HepG2 (cell line): ENCODE measurements around the gene RNF126. TPM values are rescaled to one million over a fixed set of nuclear protein-coding genes. Genes with fewer than 3 reads are reported as not detected.

ENCODE experiments used
- BRCA1 ChIP-seq: sonication (generic); formaldehyde crosslinking; IDR thresholded peaks from 2 replicates; pipeline ENCODE4 v1.4.0; 2020; ENCODE audit warnings: missing genetic modification reagents
- ELF1 ChIP-seq: sonication (generic); formaldehyde crosslinking; IDR thresholded peaks from 2 replicates; pipeline ENCODE4 v1.4.0; 2020; ENCODE audit warnings: missing genetic modification reagents
- GABPB1 ChIP-seq: IDR thresholded peaks from 2 replicates; pipeline ENCODE4 v1.6.1; 2016; ENCODE audit warnings: mild to moderate bottlenecking, missing genetic modification reagents, moderate library complexity, missing compliant biosample characterization
- HES4 ChIP-seq: sonication (generic); formaldehyde crosslinking; IDR thresholded peaks from 2 replicates; pipeline ENCODE4 v1.9.0; 2021; ENCODE audit warnings: mild to moderate bottlenecking, missing genetic modification reagents, borderline replicate concordance
- KAT8 ChIP-seq: IDR thresholded peaks from 2 replicates; pipeline ENCODE4 v1.6.1; 2016; ENCODE audit warnings: missing genetic modification reagents, missing compliant biosample characterization
- KDM3A ChIP-seq: IDR thresholded peaks from 2 replicates; pipeline ENCODE4 v1.6.1; 2018; ENCODE audit warnings: low read depth, missing compliant biosample characterization
- KLF11 ChIP-seq: IDR thresholded peaks from 2 replicates; pipeline ENCODE4 v1.6.1; 2016; ENCODE audit warnings: missing compliant biosample characterization
- MEF2D ChIP-seq: sonication (generic); formaldehyde crosslinking; IDR thresholded peaks from 2 replicates; pipeline ENCODE4 v1.5.1; 2020; ENCODE audit warnings: mild to moderate bottlenecking, missing genetic modification reagents
- MZF1 ChIP-seq: sonication (generic); formaldehyde crosslinking; IDR thresholded peaks from 2 replicates; pipeline ENCODE4 v1.8.1; 2023; ENCODE audit warnings: mild to moderate bottlenecking, missing genetic modification reagents, borderline replicate concordance
- POLR2G ChIP-seq: fragments of 200-400 bp; formaldehyde crosslinking; IDR thresholded peaks from 2 replicates; pipeline ENCODE4 v1.6.1; 2018; ENCODE audit warnings: mild to moderate bottlenecking, low read depth, low read length, moderate library complexity
- RFXAP ChIP-seq: sonication (generic); formaldehyde crosslinking; IDR thresholded peaks from 2 replicates; pipeline ENCODE4 v1.4.0; 2020; ENCODE audit warnings: missing genetic modification reagents, borderline replicate concordance
- SRSF4 ChIP-seq: fragments of 200-400 bp; formaldehyde crosslinking; IDR thresholded peaks from one replicate; pipeline ENCODE4 v1.6.1; 2018; ENCODE audit warnings: mild to moderate bottlenecking, low read depth, low read length, moderate library complexity; ENCODE audit not compliant: poor library complexity, severe bottlenecking
- TEAD2 ChIP-seq: sonication (generic); formaldehyde crosslinking; IDR thresholded peaks from 2 replicates; pipeline ENCODE4 v1.9.0; 2021; ENCODE audit warnings: missing genetic modification reagents
- U2AF2 ChIP-seq: fragments of 200-400 bp; formaldehyde crosslinking; IDR thresholded peaks from 2 replicates; pipeline ENCODE4 v1.6.1; 2017; ENCODE audit warnings: low read depth, mild to moderate bottlenecking, low read length
- WIZ ChIP-seq: sonication (generic); formaldehyde crosslinking; IDR thresholded peaks from 2 replicates; pipeline ENCODE4 v1.5.1; 2020; ENCODE audit warnings: mild to moderate bottlenecking, missing genetic modification reagents
- ZBTB7B ChIP-seq: sonication (generic); formaldehyde crosslinking; IDR thresholded peaks from 2 replicates; pipeline ENCODE4 v1.4.0; 2020; ENCODE audit warnings: missing genetic modification reagents
- ZNF232 ChIP-seq: sonication (generic); formaldehyde crosslinking; IDR thresholded peaks from 2 replicates; pipeline ENCODE4 v1.4.0; 2020; ENCODE audit warnings: missing genetic modification reagents, borderline replicate concordance
- ZNF274 ChIP-seq: sonication (generic); formaldehyde crosslinking; IDR thresholded peaks from 2 replicates; pipeline ENCODE4 v1.5.1; 2020; ENCODE audit warnings: mild to moderate bottlenecking, missing genetic modification reagents
- ZNF563 ChIP-seq: sonication (generic); formaldehyde crosslinking; IDR thresholded peaks from 2 replicates; pipeline ENCODE4 v1.8.0; 2022; ENCODE audit warnings: mild to moderate bottlenecking, moderate library complexity, missing genetic modification reagents
- ZNF670 ChIP-seq: sonication (generic); formaldehyde crosslinking; IDR thresholded peaks from 2 replicates; pipeline ENCODE4 v1.8.0; 2022; ENCODE audit warnings: mild to moderate bottlenecking, missing genetic modification reagents, borderline replicate concordance
- polyA plus RNA-seq, 8 experiments: library from polyadenylated mRNA; depleted of rRNA in 3 of 8; stranded (reverse) in 7 of 8; unstranded in 1 of 8; fragments of >200 nt; fragmentation: Illumina TruSeq in 4 of 8; extraction: Trizol in 4 of 8; gene quantifications; 2 replicates each; pipeline versions ENCODE4 v1.2.1 to v1.2.3, GENCODE V29; 2011 to 2016; ENCODE audit warnings: low read depth in 4 of 8, missing spikeins in 1 of 8, mixed read lengths in 1 of 8; ENCODE audit not compliant: insufficient read depth in 1 of 8
- total RNA-seq, 5 experiments: library from RNA; depleted of rRNA; stranded (reverse); fragments of >200 nt; fragmentation: Illumina TruSeq; extraction: Trizol; gene quantifications; 2 replicates each; pipeline ENCODE4 v1.2.3, GENCODE V29; 2016; ENCODE audit warnings: low read depth in 1 of 5
- TF ChIP-seq, protein P1 (sequence below): sonication (generic); formaldehyde crosslinking; IDR thresholded peaks from 2 replicates; pipeline ENCODE4 v1.4.0; 2020; ENCODE audit warnings: missing genetic modification reagents, borderline replicate concordance
- TF ChIP-seq, protein P2 (sequence below): IDR thresholded peaks from 2 replicates; pipeline ENCODE4 v1.6.1; 2016; ENCODE audit warnings: mild to moderate bottlenecking
- TF ChIP-seq, protein P3 (sequence below): sonication (generic); formaldehyde crosslinking; IDR thresholded peaks from 2 replicates; pipeline ENCODE4 v1.4.0; 2020; ENCODE audit warnings: missing genetic modification reagents; ENCODE audit errors: not compliant biosample characterization
- TF ChIP-seq, protein P4 (sequence below): sonication (generic); formaldehyde crosslinking; IDR thresholded peaks from 2 replicates; pipeline ENCODE4 v1.4.0; 2020; ENCODE audit warnings: missing genetic modification reagents

RNF126 gene
- total and polyA plus RNA-seq, 2 of the 13 experiments (the other 11 are each of a cell fraction or from before 2014, with no cell fraction given): 23.2 to 34.0 TPM

DNA sequence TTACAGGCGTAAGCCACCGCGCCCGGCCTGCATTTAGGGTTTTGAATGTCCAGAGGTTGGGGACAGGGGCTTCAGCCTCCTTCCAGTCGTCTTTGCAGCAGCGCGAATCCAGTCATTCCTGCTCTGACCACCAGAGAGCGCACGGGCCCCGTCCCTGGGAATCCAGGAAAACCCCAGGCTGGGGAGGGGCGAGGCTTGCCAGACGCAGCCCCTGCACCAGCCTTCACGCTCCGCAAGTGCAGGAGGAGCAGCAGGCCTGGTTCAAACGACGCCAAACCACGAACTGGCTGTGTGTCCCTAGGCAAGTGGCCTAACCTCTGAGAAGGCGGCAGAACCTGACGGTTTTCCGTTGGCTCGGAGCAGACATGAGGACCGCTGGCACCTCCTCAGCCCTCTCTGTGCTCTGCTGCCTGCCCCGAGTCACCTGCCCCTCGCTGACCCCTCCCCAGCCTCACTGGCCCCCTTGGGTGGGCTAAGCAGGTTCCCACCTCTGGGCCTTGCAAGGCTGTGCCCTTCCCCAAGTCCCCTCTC, 2.0 kb upstream of the RNF126 start (continued):
- TF ChIP-seq, protein P1, sequence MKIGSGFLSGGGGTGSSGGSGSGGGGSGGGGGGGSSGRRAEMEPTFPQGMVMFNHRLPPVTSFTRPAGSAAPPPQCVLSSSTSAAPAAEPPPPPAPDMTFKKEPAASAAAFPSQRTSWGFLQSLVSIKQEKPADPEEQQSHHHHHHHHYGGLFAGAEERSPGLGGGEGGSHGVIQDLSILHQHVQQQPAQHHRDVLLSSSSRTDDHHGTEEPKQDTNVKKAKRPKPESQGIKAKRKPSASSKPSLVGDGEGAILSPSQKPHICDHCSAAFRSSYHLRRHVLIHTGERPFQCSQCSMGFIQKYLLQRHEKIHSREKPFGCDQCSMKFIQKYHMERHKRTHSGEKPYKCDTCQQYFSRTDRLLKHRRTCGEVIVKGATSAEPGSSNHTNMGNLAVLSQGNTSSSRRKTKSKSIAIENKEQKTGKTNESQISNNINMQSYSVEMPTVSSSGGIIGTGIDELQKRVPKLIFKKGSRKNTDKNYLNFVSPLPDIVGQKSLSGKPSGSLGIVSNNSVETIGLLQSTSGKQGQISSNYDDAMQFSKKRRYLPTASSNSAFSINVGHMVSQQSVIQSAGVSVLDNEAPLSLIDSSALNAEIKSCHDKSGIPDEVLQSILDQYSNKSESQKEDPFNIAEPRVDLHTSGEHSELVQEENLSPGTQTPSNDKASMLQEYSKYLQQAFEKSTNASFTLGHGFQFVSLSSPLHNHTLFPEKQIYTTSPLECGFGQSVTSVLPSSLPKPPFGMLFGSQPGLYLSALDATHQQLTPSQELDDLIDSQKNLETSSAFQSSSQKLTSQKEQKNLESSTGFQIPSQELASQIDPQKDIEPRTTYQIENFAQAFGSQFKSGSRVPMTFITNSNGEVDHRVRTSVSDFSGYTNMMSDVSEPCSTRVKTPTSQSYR (CRISPR knock-in tag): peak; percentile 51; the same call in 1 of the 2 replicates
- TF ChIP-seq ZNF563 (CRISPR knock-in tag) (peak; percentile 83; the same call in 1 of the 2 replicates), ZNF232 (peak; percentile 34; the same call in 1 of the 2 replicates), HES4 (peak; percentile 75; the same call in 1 of the 2 replicates), KDM3A (CRISPR knock-in tag) (peak; percentile 93), WIZ (CRISPR knock-in tag) (0 out of 2 replicates have a peak, but pooled peaks have one; percentile 19), U2AF2 (no peak), MEF2D (CRISPR knock-in tag) (peak; percentile 38; the same call in 1 of the 2 replicates), SRSF4 (no peak), GABPB1 (CRISPR knock-in tag) (peak; percentile 63; the same call in 1 of the 2 replicates), MZF1 (no peak), ZNF274 (peak; percentile 47; the same call in 1 of the 2 replicates), ELF1 (CRISPR knock-in tag) (peak; percentile 49), ZNF670 (peak; percentile 72; the same call in 1 of the 2 replicates), TEAD2 (CRISPR knock-in tag) (0 out of 2 replicates have a peak, but pooled peaks have one; percentile 31), POLR2G (no peak), BRCA1 (CRISPR knock-in tag) (0 out of 2 replicates have a peak, but pooled peaks have one; percentile 62), ZBTB7B (CRISPR knock-in tag) (peak; percentile 89; the same call in 1 of the 2 replicates), KLF11 (CRISPR knock-in tag) (no peak), RFXAP (CRISPR knock-in tag) (0 out of 2 replicates have a peak, but pooled peaks have one; percentile 67), KAT8 (peak; percentile 73)
- TF ChIP-seq, protein P2, sequence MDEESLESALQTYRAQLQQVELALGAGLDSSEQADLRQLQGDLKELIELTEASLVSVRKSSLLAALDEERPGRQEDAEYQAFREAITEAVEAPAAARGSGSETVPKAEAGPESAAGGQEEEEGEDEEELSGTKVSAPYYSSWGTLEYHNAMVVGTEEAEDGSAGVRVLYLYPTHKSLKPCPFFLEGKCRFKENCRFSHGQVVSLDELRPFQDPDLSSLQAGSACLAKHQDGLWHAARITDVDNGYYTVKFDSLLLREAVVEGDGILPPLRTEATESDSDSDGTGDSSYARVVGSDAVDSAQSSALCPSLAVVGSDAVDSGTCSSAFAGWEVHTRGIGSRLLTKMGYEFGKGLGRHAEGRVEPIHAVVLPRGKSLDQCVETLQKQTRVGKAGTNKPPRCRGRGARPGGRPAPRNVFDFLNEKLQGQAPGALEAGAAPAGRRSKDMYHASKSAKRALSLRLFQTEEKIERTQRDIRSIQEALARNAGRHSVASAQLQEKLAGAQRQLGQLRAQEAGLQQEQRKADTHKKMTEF (CRISPR knock-in tag): peak; percentile 84
- TF ChIP-seq, protein P3, sequence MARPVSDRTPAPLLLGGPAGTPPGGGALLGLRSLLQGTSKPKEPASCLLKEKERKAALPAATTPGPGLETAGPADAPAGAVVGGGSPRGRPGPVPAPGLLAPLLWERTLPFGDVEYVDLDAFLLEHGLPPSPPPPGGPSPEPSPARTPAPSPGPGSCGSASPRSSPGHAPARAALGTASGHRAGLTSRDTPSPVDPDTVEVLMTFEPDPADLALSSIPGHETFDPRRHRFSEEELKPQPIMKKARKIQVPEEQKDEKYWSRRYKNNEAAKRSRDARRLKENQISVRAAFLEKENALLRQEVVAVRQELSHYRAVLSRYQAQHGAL (CRISPR knock-in tag): peak; percentile 25
- TF ChIP-seq, protein P4, sequence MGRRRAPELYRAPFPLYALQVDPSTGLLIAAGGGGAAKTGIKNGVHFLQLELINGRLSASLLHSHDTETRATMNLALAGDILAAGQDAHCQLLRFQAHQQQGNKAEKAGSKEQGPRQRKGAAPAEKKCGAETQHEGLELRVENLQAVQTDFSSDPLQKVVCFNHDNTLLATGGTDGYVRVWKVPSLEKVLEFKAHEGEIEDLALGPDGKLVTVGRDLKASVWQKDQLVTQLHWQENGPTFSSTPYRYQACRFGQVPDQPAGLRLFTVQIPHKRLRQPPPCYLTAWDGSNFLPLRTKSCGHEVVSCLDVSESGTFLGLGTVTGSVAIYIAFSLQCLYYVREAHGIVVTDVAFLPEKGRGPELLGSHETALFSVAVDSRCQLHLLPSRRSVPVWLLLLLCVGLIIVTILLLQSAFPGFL: no peak
